OCI-LY1 (cell line): Measurements from ENCODE around the gene EBF4.

Source experiments
- CTCF ChIP-seq: fragments of 200-600 bp; sonication (generic), shearing (Covaris generic); IDR thresholded peaks from 2 replicates; pipeline ENCODE4 v1.5.1; 2017; ENCODE audit warnings: mild to moderate bottlenecking, antibody characterized with exemption, low read length, moderate library complexity, mixed read lengths
- EZH2 ChIP-seq: fragments of 200-600 bp; sonication (generic), shearing (Covaris generic); IDR thresholded peaks from 2 replicates; pipeline ENCODE4 v1.8.0; 2017; ENCODE audit warnings: borderline replicate concordance, mixed run types, mild to moderate bottlenecking, antibody characterized with exemption, low read length, moderate library complexity, mixed read lengths

GRCh38 chr20:2793471-2793870, 100.9 kb downstream of the EBF4 start:
- TF ChIP-seq EZH2, result no peak
- TF ChIP-seq CTCF, result no peak
